Colonic mucosa (tissue), 4 donors: ENCODE measurements around the gene CDK19. TPM values are rescaled to one million over a fixed set of nuclear protein-coding genes. Genes with fewer than 3 reads are reported as not detected.

Experiments
- DNase-seq: peaks from one replicate; pipeline ENCODE4 v3.0.0-alpha.2; 2020
- H3K27ac ChIP-seq: fragments of 200-600 bp; one replicate; pipeline ENCODE4 v1.8.0; 2021
- H3K27me3 ChIP-seq: fragments of 200-600 bp; one replicate; pipeline ENCODE4 v1.8.0; 2021
- H3K36me3 ChIP-seq: fragments of 200-600 bp; one replicate; pipeline ENCODE4 v1.8.0; 2021
- H3K4me1 ChIP-seq: fragments of 200-600 bp; one replicate; pipeline ENCODE4 v1.8.0; 2021; ENCODE audit warnings: mild to moderate bottlenecking
- H3K4me3 ChIP-seq: fragments of 200-600 bp; one replicate; pipeline ENCODE4 v1.8.0; 2021
- H3K9ac ChIP-seq, 2 donors: one replicate each; pipeline ENCODE4 v1.7.0; 2013; ENCODE audit warnings: control low read depth in 2 of 2, low read depth in 2 of 2, low read length in 2 of 2
- H3K9me3 ChIP-seq: fragments of 200-600 bp; one replicate; pipeline ENCODE4 v1.8.0; 2021
- CTCF ChIP-seq: fragments of 200-600 bp; IDR thresholded peaks from one replicate; pipeline ENCODE4 v1.8.0; 2022; ENCODE audit warnings: antibody characterized with exemption, mild to moderate bottlenecking
- intact Hi-C: fragments of 100-400 bp; cut with DNase I; formaldehyde crosslinking; loops from one replicate; pipeline ENCODE4 v1.14.1; 2022
- total RNA-seq, 2 donors: library from RNA; stranded (reverse); fragmentation: NEBNext Ultra II Directional in 1 of 2; extraction: Animal tissue kit (Norgen Biotek cat#: 25700) in 1 of 2; gene quantifications; one replicate each; pipeline ENCODE4 v1.2.1, GENCODE V29; 2021
- donor health status: healthy.
- donor health status: DM: no; HTN: no; CAD: no.
- donor health status: DM: no; HTN: no; CAD: no.

CDK19 gene
- total RNA-seq, 2 donors from 2014 or later = 20.2 to 36.5 TPM

GRCh38 chr6:110693994-110694393, 121.3 kb downstream of the CDK19 start:
- H3K4me1 ChIP-seq = no peaks in the 10 kb centered on the region

GRCh38 chr6:110693296-110693695, 122.0 kb downstream of the CDK19 start:
- H3K4me1 ChIP-seq = no peaks in the 10 kb centered on the region
- no peaks in the 10 kb centered on the region for H3K9me3 ChIP-seq
- H3K4me3 ChIP-seq = no peak overlapping the region
- DNase-seq = no peak
- H3K27me3 ChIP-seq = no peaks in the 10 kb centered on the region
- no peaks in the 10 kb centered on the region for H3K36me3 ChIP-seq
- no peak overlapping the region for H3K9ac ChIP-seq
- intact Hi-C loops = no loop called here
- no peak for TF ChIP-seq CTCF
- no peak overlapping the region for H3K27ac ChIP-seq

More at GRCh38 chr6:110693994-110694393, 121.3 kb downstream of the CDK19 start:
- Histone ChIP-seq H3K4me3 (no peak overlapping the region), H3K27me3 (no peaks in the 10 kb centered on the region), H3K9me3 (no peaks in the 10 kb centered on the region), H3K27ac (no peak overlapping the region), H3K36me3 (no peaks in the 10 kb centered on the region), H3K9ac (no peak overlapping the region)
- TF ChIP-seq CTCF = no peak
- DNase-seq = no peak
- intact Hi-C loops = no loop called here

GRCh38 chr6:110690916-110691315, 124.4 kb downstream of the CDK19 start:
- DNase-seq = no peak
- H3K27me3 ChIP-seq = no peaks in the 10 kb centered on the region
- H3K9ac ChIP-seq = no peak overlapping the region
- H3K36me3 ChIP-seq = no peaks in the 10 kb centered on the region
- H3K4me1 ChIP-seq = no peaks in the 10 kb centered on the region
- no peak overlapping the region for H3K4me3 ChIP-seq
- TF ChIP-seq CTCF = no peak
- intact Hi-C loops = no loop called here
- H3K27ac ChIP-seq = no peak overlapping the region
- H3K9me3 ChIP-seq = no peaks in the 10 kb centered on the region

- Histone ChIP-seq H3K36me3 (no peaks in the 10 kb centered on the region), H3K27me3 (no peaks in the 10 kb centered on the region), H3K9ac (no peak overlapping the region), H3K4me1 (no peaks in the 10 kb centered on the region), H3K4me3 (no peak overlapping the region), H3K27ac (no peak overlapping the region), H3K9me3 (no peaks in the 10 kb centered on the region)
- DNase-seq = no peak
- TF ChIP-seq CTCF = no peak
- intact Hi-C loops = no loop called here
These were observed 125.1 kb downstream of the CDK19 start for GRCh38 chr6:110690106-110690654.

GRCh38 chr6:110689275-110689935, 125.9 kb downstream of the CDK19 start:
- Histone ChIP-seq H3K9ac (no peak overlapping the region), H3K27me3 (no peaks in the 10 kb centered on the region), H3K36me3 (no peaks in the 10 kb centered on the region), H3K4me3 (no peak overlapping the region), H3K27ac (no peak overlapping the region), H3K9me3 (no peaks in the 10 kb centered on the region), H3K4me1 (no peaks in the 10 kb centered on the region)
- TF ChIP-seq CTCF = no peak
- peak; percentile 30 for DNase-seq
- intact Hi-C loops = loop anchor here (10.0 kb wide), 1 partner anchor 185 kb away; the partner anchor contains the start of gene AMD1
